Stimulated activated CD8-positive, alpha-beta memory T cell treated with anti-CD3 and anti-CD28 coated beads, Interleukin-7, amount 100 ng/mL, for 1 hour (primary cell): ENCODE data around the gene BID.

Source experiments
- DNase-seq, 2 donors: peaks; one replicate each; pipeline ENCODE4 v3.0.0-alpha.2; 2020; ENCODE audit warnings: low read depth in 2 of 2

Gene BID

DNA sequence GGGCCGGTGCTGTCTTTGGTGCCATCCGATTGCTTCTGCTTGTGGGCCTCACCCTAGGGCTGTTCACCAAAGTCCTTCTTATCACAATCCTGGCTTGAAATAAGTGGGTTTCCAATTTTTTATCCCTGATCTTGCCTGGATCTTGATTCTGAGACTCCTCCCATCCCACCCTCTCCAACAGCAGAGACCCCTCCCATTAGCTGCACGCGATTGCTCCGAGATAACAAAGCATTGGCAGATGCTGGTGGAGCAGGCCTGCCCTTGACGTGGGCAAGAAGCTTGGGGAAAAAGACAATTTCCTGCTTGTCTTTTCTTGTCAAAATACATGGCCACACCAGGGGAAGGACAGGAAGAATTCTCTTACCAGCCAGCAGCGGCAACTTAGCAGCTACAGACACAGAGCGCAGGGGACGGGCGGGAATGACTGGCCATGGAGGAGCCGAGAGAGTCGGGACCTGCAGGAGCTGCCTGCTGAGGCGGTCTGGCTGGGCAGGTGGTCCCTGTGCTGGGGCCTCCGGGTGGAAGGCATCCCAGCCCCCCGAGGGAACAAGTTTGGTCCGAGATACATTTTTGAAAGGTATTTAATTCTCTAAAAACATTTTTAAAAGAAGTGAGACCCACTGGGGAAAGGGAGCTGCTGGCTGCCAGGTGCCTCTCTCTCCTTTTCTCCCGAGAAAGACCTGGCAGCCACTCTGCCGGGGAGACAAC is 9.7 kb upstream of the BID start:
- DNase-seq = no peak

DNA sequence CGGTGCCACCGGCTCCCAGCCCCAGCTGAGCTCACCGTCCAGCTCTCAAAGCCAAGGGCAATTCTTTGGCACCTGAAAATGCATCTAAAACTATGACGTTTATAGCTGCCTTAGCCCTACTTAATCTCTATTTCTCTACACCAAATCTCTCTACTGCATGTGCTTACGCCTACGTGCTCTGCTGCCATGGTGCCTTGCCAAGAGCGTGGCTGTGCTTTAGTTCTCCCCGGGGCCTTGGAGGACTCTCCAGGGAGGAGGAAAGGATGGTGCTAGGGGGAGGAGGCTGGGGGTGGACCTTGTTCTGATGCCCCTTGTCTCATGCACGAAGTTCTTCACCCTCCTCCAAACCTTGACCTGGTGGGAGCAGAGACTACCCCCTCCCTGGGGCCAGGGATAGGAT is 9.0 kb upstream of the BID start:
- no peak for DNase-seq

DNA sequence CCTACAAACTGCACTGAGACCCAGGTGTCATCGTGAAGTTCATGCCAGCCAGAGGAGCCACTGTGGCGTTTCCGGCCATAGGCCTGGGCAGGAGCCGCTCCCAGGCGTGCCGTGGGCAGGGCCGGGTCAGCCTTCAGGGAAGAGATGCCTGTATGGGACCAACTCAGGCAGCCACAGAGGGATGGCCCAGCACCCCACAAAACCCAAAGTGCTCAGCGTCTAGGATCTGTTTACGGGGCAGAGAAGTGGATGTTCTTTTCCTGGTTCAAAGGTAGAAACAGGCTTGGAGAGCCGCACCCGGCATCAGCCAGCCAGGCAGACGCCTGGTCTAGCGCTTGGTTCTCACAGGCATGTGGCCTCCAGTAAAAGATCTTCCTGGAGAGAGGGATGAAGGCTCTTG is 8.4 kb upstream of the BID start:
- no peak for DNase-seq

DNA sequence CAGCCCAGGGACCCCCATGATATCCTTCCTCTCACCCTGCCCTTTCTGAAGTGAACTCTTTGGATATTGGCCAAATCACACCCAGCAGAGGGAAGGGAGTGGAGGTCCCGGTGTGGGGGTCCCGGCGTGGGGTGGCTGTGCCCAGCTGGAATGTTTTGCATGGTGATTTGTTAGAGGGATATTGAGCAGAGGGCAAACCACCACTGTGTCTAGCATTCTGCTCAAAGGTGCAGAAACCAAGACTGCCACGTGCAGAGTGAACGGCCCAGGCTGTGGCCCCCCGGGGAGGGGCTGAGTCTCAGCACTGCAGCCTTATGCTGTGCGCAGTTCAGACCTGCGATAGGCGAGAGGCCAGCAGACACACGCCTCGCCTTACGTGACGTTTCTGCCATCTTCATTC is 7.9 kb upstream of the BID start:
- DNase-seq = no peak

DNA sequence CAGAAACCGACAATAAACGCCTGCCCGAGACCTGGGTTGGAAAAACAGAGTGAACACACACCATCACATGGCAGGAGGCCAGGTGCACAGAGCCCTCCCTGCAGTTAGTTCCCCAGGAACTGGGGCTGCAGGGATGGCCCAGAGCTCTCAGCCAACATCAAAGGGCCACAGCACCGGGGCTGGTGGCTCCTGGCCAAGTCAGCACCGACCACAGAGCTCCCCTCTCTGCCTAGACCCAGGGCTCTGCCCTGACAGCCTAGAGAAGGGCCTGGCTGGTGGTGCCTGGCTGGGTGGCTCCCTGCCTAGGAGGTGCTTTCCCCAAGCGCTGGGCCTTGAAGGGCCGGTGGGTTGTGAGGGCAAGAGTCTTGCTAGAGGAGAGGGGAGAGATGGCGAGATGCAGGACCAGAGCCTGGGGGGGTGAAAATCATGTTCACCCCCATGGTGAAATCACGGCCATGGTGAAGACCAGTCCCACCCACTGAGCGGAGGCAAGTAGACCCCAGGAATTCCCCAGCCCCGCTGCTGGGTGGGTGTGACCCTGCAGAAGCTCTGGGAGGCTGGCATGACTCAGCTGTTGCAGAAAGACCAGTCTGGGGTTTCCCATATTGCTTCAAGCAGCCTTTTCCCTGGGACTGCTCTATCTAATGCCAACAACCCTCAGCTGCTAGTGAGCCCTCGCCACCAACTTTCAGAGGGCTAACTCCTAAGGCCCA is 7.2 kb upstream of the BID start:
- peak in 1 of 2 donors; percentile 14 for DNase-seq

DNA sequence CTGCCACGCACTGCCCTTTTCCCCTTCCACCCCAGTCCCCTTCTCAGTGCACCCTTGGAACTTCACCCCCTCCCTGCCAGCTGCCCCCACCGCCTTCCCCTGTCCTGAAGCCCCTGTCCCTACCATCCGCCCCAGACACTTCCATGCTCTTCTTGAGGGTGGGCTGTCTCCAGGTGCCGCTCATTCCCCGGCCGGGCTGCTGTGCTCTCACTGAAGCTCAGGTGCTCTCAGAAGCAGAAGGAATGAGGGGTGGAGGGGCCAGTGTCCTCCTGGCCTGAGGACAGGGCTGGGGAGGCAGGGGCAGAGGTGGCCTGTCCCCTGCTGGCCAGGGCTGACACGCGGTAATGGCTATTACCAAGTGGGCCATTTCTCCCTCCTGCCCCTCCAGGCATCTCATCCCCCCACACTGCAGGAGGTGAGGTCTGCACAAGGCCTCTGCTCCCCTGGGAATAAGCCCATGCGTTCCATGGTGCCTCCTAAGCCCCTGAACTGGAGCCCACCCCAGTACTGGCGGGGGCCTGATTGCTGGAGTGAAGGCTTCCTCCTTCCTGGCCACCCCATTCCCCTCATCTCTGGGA is 6.6 kb upstream of the BID start:
- DNase-seq = no peak

DNA sequence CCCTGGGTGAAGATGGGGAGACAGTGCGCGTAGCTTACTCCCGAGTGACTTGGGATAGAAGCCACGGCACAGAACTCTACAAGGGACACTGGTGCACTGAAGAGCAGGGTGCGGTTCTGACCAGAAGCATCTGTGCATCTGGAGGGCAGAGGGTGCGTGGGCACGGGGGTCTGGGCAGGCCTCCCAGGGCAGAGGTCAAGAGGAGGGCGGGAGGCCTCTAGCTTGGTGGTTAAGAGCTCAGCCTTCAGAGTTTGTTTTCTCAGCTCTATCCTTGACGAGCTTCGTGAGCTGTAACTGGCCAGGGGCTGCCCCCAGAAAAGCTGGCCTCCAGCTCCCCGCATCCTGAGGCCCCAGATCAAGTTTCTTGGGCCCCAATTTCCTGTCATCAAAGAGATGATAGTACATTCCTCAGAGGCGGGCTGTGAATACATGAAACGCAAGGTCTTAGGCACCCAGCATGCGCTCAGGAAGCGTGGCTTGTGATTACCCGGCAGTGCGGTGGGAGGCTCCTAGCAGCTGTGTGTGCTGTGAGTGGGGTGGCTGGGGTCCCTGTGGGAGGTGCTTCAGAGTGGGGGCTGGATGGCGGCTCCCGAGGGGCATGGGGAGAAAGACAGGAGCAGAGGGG is 6.0 kb upstream of the BID start:
- DNase-seq = no peak

DNA sequence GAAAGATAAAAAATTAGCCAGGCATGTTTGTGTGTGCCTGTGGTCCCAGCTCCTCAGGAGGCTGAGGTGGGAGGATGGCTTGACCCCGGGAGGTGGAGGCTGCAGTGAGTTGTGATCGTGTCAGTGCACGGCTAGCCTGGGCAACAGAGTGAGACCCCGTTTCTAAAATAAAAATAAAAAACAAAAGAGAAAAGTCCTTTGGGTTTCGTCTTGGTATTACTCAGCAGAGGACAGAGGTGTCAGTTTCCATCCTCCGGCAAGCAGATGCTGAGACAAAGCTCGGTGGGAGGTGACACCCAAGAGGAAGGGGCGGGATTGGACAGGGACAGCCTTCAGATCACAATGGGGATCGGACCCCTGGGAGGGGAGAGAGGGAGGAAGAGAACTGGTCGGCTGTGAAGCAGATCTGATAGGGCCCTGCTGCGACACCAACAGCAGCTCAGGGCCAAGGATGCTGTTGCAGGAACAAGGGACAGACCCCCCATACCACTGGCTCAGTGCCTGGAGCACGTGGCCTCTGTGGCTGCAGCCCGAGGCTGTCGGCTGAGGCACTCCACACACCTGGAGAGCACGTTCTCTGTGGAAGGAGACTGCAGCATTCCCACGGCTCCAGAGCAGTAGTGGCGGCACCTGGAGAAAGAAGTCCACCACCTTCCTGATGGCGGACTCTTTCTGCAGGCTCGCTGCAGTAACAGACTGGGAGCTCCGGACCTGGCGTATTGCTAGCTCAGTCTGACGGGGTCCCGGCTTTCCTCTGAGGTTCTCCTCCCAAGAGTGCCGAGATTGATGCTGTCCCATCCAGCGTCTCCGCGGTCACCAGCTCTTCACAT is 5.2 kb upstream of the BID start:
- no peak for DNase-seq

DNA sequence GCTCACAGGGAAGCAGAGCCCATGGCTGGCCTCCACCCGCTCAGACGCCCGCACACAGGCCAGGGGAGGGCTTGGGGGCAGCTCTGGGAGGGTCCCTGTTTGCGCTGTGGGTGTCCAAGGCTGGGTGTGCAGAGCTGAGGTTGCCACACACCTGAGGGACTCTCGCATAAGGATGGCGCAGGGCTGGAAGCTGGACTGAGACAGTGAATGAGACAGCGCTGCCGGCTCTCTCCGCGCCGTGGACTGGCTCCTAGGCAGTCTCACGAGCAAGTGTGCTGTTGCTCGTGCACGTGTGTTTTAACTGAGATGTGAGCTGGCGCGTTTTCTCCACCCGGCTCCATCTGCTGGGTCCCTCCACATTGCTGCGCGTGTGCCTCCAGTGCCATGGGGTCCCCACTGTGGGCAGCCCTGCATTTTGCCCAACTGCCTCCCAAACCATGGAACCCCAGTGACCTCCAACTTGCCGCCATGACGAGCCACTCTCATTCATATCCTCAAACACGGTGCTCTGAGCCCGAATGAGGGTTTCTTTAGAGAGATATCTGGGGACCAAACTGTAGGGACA is 4.2 kb upstream of the BID start:
- no peak for DNase-seq

DNA sequence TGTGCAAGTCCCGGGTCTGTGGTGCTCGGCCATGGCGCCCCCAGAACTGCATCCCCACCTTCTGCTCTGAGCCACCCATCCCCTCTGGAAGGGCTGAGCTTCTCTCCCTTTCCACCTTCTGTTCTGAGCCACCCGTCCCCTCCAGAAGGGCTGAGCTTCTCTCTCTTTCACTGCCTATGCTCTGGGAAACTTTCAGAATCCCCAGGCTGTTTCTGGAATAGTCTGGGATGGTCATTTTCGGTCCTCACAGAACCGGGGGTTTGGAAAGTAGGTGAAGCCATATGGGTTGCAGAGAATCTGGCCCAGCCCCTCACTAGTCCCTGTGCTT is 3.4 kb upstream of the BID start:
- DNase-seq = no peak

DNA sequence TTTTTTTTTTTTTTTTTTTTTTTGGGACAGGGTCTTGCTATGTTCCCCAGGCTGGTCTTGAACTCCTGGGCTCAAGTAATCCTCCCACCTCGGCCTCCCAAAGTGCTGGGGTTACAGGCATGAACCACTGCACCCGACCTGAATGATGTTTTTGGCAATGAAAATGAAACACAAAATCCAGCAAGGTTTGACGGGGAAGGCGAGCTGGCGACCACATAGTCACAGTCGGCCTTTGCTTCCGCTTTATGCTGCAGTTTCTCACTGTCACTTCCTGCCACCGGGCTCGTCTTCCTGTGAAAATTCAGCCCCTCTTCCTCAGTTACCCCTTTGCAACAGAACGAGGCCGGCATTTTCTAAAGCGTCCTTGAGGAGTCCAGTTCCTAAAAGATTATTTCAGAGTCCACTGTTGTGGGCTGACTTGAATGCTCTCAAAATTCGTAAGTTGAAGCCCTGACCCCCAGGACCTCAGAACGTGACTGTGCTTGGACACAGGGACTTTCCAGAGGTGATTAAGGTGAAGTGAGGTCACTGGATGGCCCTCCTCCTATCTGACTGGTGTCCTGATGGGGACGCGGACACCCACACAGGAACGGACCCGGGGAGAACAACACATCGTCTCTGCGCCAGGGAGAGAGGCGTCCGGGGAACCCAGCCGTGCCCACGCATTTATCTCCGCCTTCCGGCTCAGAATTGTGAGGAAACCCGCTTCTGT is 2.9 kb upstream of the BID start:
- peak in 1 of 2 donors; percentile 42 for DNase-seq

DNA sequence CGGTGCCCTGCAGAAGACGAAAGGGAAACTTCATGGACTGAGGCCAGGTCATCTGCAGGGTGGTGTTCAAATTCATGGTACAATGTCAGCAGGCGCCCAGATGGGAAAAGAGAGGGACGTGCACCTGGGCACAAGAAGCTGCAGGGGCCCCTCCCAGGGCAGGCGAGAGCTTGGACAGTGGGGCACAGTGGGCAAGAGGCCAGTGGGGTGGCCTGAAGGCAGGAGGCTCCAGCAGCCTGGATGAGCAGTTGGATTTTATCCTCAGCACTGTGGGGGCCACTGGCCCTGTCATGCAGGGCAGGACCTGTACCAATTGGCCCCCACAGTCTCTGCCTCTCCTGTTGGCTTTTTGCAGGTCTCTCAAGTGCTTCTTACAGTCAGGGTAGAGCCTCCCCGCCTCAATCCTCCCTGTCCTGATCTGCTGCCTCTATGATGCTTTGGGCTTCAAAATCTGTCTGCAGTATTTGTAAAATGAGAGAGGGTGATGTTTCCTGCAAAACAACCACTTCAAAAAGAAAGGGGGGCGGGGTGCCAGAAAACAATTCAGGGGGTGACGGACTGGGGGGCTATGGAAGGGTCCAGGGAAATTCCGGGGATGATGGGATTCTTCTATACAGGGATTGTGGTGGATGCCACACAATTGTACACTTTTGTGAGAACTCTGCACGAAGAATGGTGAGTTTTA is 1.7 kb upstream of the BID start:
- no peak for DNase-seq

DNA sequence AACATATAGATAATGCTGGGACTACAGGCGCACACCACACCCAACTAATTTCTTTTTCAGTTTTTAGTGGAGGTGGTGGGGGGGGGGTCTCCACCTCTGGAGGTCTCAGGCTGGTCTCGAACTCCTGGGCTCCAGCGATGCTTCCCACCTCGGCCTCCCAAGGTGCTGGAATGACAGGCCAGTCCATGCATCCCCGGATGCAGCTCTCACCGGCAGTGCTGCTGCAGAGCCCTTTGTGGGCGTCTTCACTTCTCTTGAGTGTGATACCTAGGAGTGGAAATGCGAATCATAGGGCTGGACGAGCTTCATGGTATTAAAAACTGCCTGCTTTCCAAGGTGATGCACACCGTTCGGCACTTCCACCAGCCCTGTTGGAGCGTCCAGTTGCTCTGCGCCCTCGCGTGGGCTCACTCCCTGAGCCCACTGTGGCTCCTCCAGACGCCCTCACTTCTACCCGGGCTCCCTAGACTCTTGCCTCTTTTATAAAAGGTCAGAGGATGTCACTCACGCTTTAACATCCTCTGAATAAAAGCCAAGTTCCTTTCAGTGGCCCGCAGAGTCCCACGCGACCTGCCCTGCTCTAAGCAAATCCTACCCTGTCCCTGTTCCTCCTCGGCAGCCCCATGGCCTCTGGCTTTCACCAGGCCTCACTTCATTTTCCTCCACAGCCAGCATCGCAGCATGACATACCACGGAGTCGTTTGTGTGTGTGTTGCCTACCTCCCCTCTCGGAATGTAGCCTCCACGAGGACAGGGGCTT is 837 bp upstream of the BID start:
- no peak for DNase-seq

DNA sequence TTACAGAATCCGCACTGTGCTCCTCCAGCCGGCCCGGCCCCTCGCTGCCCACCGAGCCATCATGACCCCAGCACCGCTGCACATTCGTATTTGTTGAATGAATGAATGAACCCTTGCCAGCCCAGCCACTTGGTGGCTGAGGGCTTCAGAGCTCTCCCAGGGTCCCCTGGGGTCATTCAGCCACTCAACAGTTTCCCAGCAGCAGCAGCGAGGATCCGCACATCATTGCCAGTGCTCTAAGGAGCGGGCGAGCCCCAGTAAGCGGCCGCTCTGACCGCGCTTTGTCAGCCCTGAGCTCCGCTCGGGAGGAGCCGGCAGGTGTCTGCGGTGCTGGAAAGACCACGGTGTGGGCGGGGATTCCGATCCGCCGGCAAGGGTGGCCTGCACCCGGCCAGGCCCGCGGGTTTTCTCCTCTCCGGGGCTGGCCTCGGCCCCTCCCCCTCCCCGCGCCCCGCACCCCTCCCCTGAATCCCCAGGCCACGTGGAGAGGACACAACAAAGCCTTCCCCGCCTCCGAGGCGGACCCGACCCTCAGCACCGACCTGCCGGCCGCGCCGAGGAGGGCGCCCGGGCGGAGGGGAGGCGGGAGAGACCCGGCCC is 563 bp downstream of the BID start:
- peak in 1 of 2 donors; percentile 30 for DNase-seq

DNA sequence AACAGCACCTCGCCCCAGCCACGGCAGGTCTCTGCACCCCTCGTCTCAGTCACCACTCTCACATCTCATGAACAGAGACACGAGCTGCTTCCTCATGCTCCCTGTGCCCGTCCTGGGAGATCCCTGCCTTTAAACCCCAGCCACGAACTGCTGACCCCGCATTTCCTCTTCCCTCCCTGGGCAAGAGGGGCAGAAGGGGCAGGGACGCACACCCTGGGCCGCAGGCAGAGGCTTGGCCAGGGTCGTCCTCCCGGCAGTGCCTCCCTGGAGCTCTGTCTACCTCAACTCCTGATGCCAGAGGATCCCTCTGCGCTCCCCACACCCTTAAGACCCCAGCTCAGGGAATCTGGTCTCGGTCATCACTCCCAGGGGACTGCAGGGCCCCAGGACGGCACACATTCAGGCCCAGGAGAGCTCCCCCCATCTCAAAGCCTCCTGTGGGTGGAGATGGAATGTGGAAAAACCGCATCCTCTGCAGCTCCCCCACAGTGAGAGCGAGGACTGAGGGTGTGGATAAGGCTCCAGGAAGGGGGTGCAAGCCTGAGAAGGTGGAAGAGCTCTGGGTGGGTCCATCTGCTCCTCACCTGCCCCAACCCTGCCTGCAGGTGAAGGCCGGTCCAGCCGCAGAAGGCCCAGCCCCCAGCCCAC is 1.2 kb downstream of the BID start:
- DNase-seq = no peak

DNA sequence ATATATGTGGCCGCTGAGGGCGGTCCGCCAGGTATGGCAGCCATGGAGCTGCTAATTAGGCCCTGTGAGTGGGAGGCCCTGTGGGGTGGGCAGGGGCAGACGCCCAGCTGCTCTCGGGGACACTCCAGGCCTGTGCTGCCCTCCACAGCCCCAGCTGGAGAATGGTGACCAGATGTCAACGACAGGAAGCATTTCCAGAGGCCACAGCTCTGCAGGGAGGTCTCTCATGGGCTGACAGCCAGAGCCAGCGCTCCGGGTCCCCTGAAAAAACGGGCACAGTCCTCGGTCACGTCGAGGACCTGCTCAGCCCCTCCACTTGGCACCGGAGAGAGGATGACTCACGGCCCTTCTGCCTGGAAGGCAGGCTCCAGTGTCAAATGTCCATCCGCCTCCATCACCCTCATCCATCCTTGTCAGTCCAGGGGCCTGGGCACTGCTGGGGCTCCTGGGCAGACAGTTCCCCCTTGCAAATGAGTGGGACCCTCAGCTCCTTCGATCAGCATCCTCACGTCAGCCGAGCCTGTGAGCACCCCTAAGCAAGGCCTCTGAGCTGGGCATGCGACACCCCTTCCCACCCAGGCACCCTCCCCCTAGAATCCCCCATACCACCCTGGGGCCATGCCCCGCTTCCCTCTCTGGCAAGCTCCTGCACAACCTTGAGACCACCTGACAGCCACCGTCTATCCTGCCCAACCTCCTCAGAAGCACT is 1.9 kb downstream of the BID start:
- no peak for DNase-seq

DNA sequence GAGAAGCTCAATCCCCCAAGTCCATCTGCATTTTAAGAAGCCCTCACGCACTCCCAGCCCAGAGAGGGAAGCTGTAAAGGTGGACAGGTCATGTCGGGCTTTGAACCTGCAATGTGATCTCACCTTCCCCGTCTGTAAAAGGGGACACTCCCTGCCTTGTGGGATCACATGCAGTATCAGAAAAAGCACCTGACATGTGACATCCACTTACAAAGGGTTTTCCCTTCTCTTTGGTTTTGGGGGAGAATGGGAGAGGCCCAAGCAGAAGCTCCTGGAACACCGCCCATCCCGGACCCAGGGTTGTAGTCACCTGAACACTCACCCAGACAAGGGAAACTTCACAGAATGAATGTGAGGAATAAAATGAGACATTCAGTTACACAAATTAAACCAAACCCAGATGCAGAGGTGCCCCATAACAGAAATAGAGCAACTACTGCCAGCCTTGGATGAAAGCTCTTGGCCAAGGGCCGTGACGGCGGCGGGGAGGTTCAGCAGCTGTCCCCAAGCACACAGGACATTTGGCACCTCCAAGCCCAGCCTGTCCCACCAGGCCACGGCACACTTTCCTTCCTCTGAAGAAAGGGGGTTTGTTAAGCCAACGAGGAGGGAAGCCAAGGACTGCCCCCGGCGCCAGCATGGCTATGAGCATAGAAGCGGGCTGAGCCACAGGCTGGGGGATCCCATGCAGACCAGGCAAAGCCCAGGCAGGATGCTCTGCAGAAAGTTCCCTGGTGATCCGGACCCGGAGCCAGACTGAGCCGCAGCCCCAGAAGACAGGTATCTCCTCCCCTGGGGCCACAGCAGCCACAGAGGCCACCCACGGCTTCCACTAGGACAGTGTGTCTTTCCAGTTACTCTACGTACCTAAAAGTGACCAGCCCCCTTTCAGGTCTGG is 3.8 kb downstream of the BID start:
- DNase-seq = no peak
